Smooth muscle cell (in vitro differentiated cells): ENCODE results near the gene CLDN19. TPM values are rescaled to one million over a fixed set of nuclear protein-coding genes. Genes with fewer than 3 reads are reported as not detected.

Experiments
- DNase-seq: peaks from one replicate; lab custom pipeline; 2025; ENCODE audit not compliant: unreplicated experiment; lab: John Stamatoyannopoulos, UW
- H2AFZ ChIP-seq: fragments of 200-600 bp; sonication (generic); 2 replicates; pipeline ENCODE4 v1.6.0; 2016; ENCODE audit warnings: antibody characterized with exemption, low read depth, mild to moderate bottlenecking
- H3F3A ChIP-seq: fragments of 200-600 bp; sonication (generic); 2 replicates; pipeline ENCODE4 v1.6.0; 2017; ENCODE audit warnings: antibody characterized with exemption, low read depth
- H3K27ac ChIP-seq: fragments of 200-600 bp; sonication (generic); 2 replicates; pipeline ENCODE4 v1.5.1; 2016; ENCODE audit warnings: low read depth, mild to moderate bottlenecking
- H3K27me3 ChIP-seq: fragments of 200-600 bp; sonication (generic); 2 replicates; pipeline ENCODE4 v1.6.1; 2016; ENCODE audit warnings: low read depth, mild to moderate bottlenecking
- H3K36me3 ChIP-seq: fragments of 200-600 bp; sonication (generic); 2 replicates; pipeline ENCODE4 v1.5.1; 2016; ENCODE audit warnings: low read depth
- H3K4me1 ChIP-seq: fragments of 200-600 bp; sonication (generic); 2 replicates; pipeline ENCODE4 v1.5.1; 2016; ENCODE audit warnings: low read depth
- H3K4me2 ChIP-seq: fragments of 200-600 bp; sonication (generic); 2 replicates; pipeline ENCODE4 v1.6.0; 2016; ENCODE audit warnings: mild to moderate bottlenecking
- H3K4me3 ChIP-seq: fragments of 200-600 bp; sonication (generic); 2 replicates; pipeline ENCODE4 v1.5.1; 2016; ENCODE audit warnings: mild to moderate bottlenecking
- H3K79me2 ChIP-seq: fragments of 200-600 bp; sonication (generic); 2 replicates; pipeline ENCODE4 v1.6.0; 2016; ENCODE audit warnings: low read depth, mild to moderate bottlenecking
- H3K9ac ChIP-seq: fragments of 200-600 bp; sonication (generic); 2 replicates; pipeline ENCODE4 v1.6.0; 2016; ENCODE audit warnings: low read depth
- H3K9me3 ChIP-seq: fragments of 200-600 bp; sonication (generic); replicated peaks from 2 replicates; pipeline ENCODE4 v1.5.1; 2016; ENCODE audit warnings: low read depth
- H4K20me1 ChIP-seq: fragments of 200-600 bp; sonication (generic); 2 replicates; pipeline ENCODE4 v1.6.0; 2016; ENCODE audit warnings: low read depth
- CTCF ChIP-seq: fragments of 200-600 bp; sonication (generic); IDR thresholded peaks from 2 replicates; pipeline ENCODE4 v1.5.1; 2017; ENCODE audit warnings: borderline replicate concordance, mild to moderate bottlenecking, antibody characterized with exemption; ENCODE audit not compliant: insufficient read depth, poor library complexity, severe bottlenecking
- WGBS: methylation state at CpG from one replicate; pipeline ENCODE4 v1.1.7; 2016; ENCODE audit warnings: low lambda C conversion rate; 5-methylcytosine and 5-hydroxymethylcytosine counted together
- polyA plus RNA-seq: library from polyadenylated mRNA; unstranded; fragments of >200 nt; fragmentation: Nextera tagmentation; extraction: Ambion mirVana; gene quantifications from 2 replicates; pipeline ENCODE4 v1.2.1, GENCODE V29; 2016
- total RNA-seq: library from RNA; depleted of rRNA; stranded (reverse); fragments of >200 nt; gene quantifications from 2 replicates; pipeline ENCODE4 v1.2.3, GENCODE V29; 2014

Gene CLDN19
- total and polyA plus RNA-seq, 2 experiments from 2014 or later, result 0.67 to 2.4 TPM

GRCh38 chr1:42703888-42704464 lies 36.1 kb downstream of the CLDN19 start:
- Histone ChIP-seq H3K36me3 (peaks cover 31% of the 10 kb centered on the region), H3K79me2 (peaks cover 7% of the 10 kb centered on the region), H4K20me1 (peaks cover 19% of the 10 kb centered on the region), H3K4me3 (no peak overlapping the region), H2AFZ (no peak overlapping the region), H3F3A (peaks cover 5% of the 10 kb centered on the region), H3K9me3 (no peaks in the 10 kb centered on the region), H3K4me1 (no peaks in the 10 kb centered on the region), H3K27ac (no peak overlapping the region), H3K9ac (no peak overlapping the region), H3K27me3 (no peaks in the 10 kb centered on the region), H3K4me2 (no peak overlapping the region)
- TF ChIP-seq CTCF, result no peak
- 94% methylated on average over 7 of the region's 7 CpGs for WGBS
- DNase-seq, result no peak

GRCh38 chr1:42700006-42700405 lies 40.0 kb downstream of the CLDN19 start:
- peaks cover 26% of the 10 kb centered on the region for H3K79me2 ChIP-seq
- H2AFZ ChIP-seq, result no peak overlapping the region
- DNase-seq, result no peak
- peaks cover 49% of the 10 kb centered on the region for H4K20me1 ChIP-seq
- H3K27me3 ChIP-seq, result no peaks in the 10 kb centered on the region
- no peak overlapping the region for H3K9ac ChIP-seq
- no peak overlapping the region for H3K4me3 ChIP-seq
- H3F3A ChIP-seq, result peaks cover 5% of the 10 kb centered on the region
- no peaks in the 10 kb centered on the region for H3K4me1 ChIP-seq
- no peak overlapping the region for H3K4me2 ChIP-seq
- peaks cover 37% of the 10 kb centered on the region for H3K36me3 ChIP-seq
- H3K9me3 ChIP-seq, result no peaks in the 10 kb centered on the region
- no peak overlapping the region for H3K27ac ChIP-seq
- no peak for TF ChIP-seq CTCF

GRCh38 chr1:42698081-42698813 lies 41.8 kb downstream of the CLDN19 start:
- no peaks in the 10 kb centered on the region for H3K4me1 ChIP-seq
- no peaks in the 10 kb centered on the region for H3F3A ChIP-seq
- no peaks in the 10 kb centered on the region for H3K9me3 ChIP-seq
- no peak overlapping the region for H3K9ac ChIP-seq
- H3K27me3 ChIP-seq, result no peaks in the 10 kb centered on the region
- peaks cover 63% of the 10 kb centered on the region for H4K20me1 ChIP-seq
- no peak overlapping the region for H3K4me3 ChIP-seq
- TF ChIP-seq CTCF, result no peak
- no peak overlapping the region for H3K4me2 ChIP-seq
- H3K36me3 ChIP-seq, result peaks cover 34% of the 10 kb centered on the region
- peaks cover 40% of the 10 kb centered on the region for H3K79me2 ChIP-seq
- no peak overlapping the region for H3K27ac ChIP-seq
- no peak for DNase-seq
- H2AFZ ChIP-seq, result no peak overlapping the region
- WGBS, result 98% methylated on average over 4 of the region's 4 CpGs

GRCh38 chr1:42692911-42693310 lies 47.1 kb downstream of the CLDN19 start:
- peaks cover 93% of the 10 kb centered on the region for H4K20me1 ChIP-seq
- peak overlapping the region; percentile 13 for H3K27ac ChIP-seq
- H3F3A ChIP-seq, result no peaks in the 10 kb centered on the region
- peaks cover 10% of the 10 kb centered on the region for H3K36me3 ChIP-seq
- no peak overlapping the region for H2AFZ ChIP-seq
- H3K4me1 ChIP-seq, result peaks cover 17% of the 10 kb centered on the region
- DNase-seq, result no peak
- H3K27me3 ChIP-seq, result no peaks in the 10 kb centered on the region
- H3K79me2 ChIP-seq, result peaks cover 85% of the 10 kb centered on the region
- H3K9ac ChIP-seq, result no peak overlapping the region
- H3K9me3 ChIP-seq, result no peaks in the 10 kb centered on the region
- no peak for TF ChIP-seq CTCF
- H3K4me2 ChIP-seq, result no peak overlapping the region
- H3K4me3 ChIP-seq, result no peak overlapping the region
- WGBS, result 95% methylated on average over 2 of the region's 2 CpGs
